Ovary (tissue), 3 donors: ENCODE data around the gene PLXNA4.

Experiments
- POLR2A ChIP-seq: fragments of 450-650 bp; IDR thresholded peaks from one replicate; pipeline ENCODE4 v1.6.1; 2017; ENCODE audit warnings: antibody characterized with exemption, mild to moderate bottlenecking, moderate library complexity
- TF ChIP-seq, protein P1 (sequence below), 3 donors: fragments of 450-650 bp in 2 of 3; fragments of 200-600 bp in 1 of 3; IDR thresholded peaks; one replicate each; pipeline versions ENCODE4 v1.5.1 to v1.8.0; 2016 to 2022; ENCODE audit warnings: antibody characterized with exemption in 3 of 3, mild to moderate bottlenecking in 1 of 3
- donor health status: DM: no; HTN: no; CAD: no.

- TF ChIP-seq, protein P1, sequence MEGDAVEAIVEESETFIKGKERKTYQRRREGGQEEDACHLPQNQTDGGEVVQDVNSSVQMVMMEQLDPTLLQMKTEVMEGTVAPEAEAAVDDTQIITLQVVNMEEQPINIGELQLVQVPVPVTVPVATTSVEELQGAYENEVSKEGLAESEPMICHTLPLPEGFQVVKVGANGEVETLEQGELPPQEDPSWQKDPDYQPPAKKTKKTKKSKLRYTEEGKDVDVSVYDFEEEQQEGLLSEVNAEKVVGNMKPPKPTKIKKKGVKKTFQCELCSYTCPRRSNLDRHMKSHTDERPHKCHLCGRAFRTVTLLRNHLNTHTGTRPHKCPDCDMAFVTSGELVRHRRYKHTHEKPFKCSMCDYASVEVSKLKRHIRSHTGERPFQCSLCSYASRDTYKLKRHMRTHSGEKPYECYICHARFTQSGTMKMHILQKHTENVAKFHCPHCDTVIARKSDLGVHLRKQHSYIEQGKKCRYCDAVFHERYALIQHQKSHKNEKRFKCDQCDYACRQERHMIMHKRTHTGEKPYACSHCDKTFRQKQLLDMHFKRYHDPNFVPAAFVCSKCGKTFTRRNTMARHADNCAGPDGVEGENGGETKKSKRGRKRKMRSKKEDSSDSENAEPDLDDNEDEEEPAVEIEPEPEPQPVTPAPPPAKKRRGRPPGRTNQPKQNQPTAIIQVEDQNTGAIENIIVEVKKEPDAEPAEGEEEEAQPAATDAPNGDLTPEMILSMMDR (IDR thresholded peaks at IDR 0.05): no peak
- no peak for TF ChIP-seq POLR2A
These were observed 3.1 kb upstream of the PLXNA4 start for GRCh38 chr7:132579260-132579899.
